CD4-positive, alpha-beta T cell treated with Interferon gamma for 1 hour (primary cell): ENCODE data around the gene IFNG.

Source experiments
- DNase-seq: peaks from one replicate; pipeline ENCODE4 v3.0.0-alpha.2; 2020

IFNG gene

DNA sequence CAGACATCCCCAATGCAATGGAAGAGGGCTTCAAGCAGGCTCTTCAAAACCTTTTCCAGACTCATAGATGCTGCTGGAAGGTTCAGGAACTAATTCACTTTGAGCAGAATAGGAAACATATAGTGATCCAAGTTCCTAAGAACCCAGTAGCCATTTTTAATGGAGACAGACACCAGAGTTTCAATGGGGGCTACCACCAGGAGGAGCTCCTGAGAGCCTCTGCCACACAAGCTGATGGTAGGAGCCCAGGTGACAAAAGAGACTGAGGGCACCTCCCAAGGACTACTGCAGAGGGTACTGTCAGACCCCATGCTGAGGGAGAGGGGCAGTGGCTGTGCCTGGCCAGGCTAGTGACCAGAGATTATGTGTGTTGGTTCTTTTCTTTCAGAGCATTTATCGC lies 45.9 kb downstream of the IFNG start:
- peak; percentile 20 for DNase-seq

- DNase-seq, result no peak
These were observed 47.5 kb downstream of the IFNG start for GRCh38 chr12:68111995-68112394.

DNA sequence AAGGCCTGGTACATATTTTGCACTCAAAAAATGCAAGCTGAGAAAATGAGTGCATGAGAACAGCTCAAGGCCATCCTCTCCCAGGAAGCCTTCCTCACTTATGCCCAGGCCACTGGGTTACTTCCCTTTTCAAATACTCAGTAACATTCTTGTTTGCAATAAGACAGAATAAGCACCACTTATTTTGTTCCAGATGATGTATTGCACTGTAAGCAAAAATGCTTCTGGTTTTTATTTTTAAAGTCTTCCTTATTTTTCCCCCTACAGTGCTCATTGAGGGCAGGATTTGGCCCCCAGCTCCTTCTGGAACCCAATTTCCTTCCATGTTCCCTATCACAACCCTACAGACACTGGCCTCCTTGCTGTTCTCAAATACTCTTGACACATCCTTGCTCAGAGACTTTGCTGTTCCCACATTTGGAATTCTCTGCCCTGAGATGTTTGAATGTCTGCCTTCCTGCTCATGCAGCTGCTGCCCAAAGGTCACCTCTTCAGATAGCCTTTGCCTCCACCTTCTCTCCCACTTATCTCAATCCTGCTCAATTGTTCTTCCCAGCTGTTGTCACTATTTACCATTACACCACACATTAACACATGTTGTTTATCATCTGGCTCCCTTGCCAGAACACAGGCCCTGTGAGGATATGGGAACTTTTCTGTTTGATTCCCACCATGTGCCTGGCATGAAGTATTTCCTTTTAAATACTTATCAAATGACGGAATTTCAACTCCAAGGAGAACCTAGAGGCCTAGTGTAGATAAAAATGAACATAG lies 49.9 kb downstream of the IFNG start:
- DNase-seq, result no peak

DNA sequence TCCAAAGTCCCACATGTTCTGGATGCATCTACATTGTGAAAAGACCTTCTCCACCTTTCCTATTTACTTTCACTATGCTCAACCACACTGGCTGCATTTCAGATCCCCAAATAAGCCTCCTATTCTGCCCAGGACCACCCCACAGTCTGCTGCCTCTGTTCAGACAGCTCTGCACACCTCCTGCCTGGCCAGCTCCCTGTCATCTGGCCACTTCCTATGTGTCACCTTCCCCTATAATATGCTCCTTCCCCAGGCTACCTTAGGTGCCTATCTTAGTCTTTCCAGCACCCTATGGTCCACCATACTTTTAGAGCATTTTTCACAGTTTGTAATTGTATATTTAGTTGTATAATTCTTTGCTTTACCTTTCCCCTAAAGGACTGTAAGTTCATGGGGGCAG lies 50.5 kb downstream of the IFNG start:
- DNase-seq, result no peak

DNA sequence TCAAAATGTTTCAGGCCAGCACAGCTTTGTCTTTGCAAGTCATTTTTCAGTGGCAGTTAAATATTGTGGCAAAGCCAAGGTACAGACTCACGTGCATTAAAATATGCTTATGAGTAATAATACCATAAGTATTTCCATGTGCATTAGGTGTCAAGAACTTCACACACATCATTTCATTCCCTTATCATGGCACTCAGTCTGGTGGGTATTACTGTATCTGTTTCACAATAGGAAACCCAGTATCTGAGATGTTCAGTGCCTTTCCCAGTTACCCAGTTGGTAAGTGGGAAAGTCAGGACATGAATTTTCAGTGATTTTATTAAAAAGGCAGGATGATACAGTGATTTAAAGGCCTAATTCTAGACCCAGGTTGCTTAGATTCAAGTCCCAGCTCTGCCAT lies 52.9 kb downstream of the IFNG start:
- DNase-seq, result no peak

DNA sequence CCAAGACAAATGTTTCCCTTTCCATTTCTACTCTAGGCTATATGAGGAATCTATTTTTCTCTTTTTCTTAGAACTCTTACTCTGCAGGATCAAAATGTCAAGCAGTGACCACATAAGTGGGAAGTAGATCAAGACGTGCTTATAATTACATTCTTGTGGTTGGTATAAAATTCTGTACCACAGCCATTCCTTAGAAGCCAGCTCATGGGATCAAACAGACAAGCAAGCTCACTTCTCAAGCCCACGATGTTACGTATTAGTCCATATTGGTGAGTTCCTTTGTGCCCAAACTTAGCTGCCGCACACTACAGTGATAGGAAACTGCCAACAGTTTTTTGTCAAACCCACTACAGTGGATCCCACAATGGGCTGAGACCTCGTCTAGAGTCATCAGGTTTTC lies 53.4 kb downstream of the IFNG start:
- no peak for DNase-seq
